Lung (tissue), 13 donors: Measurements from ENCODE around the gene COPA. TPM values are rescaled to one million over a fixed set of nuclear protein-coding genes. Genes with fewer than 3 reads are reported as not detected.

Experiments used
- ATAC-seq: fragments of 200-7000 bp; cut with Tn5 transposase; one replicate; pipeline ENCODE4 v1.9.1; 2020; ENCODE audit warnings: moderate number of reproducible peaks; ENCODE audit not compliant: insufficient read depth, low FRiP score
- DNase-seq, 3 donors: peaks; one replicate each; pipeline ENCODE4 v3.0.0-alpha.2; 2013 to 2017
- H3K27ac ChIP-seq, 2 donors: one replicate each; pipeline ENCODE4 v1.5.1; 2013; ENCODE audit warnings: mild to moderate bottlenecking in 2 of 2, moderate library complexity in 2 of 2, control low read depth in 1 of 2, inconsistent platforms in 1 of 2, low read depth in 1 of 2, low read length in 1 of 2
- H3K27me3 ChIP-seq, 3 donors: one replicate each; pipeline ENCODE4 v1.5.1; 2013; ENCODE audit warnings: low read length in 2 of 3; ENCODE audit not compliant: control insufficient read depth in 3 of 3, insufficient read depth in 3 of 3
- H3K36me3 ChIP-seq, 4 donors: one replicate each; pipeline ENCODE4 v1.5.1; 2013; ENCODE audit warnings: low read length in 4 of 4, mild to moderate bottlenecking in 1 of 4, moderate library complexity in 1 of 4; ENCODE audit not compliant: control insufficient read depth in 4 of 4, insufficient read depth in 4 of 4
- H3K4me1 ChIP-seq, 5 donors: one replicate each; pipeline ENCODE4 v1.5.1; 2013; ENCODE audit warnings: low read length in 5 of 5, mild to moderate bottlenecking in 2 of 5, moderate library complexity in 1 of 5; ENCODE audit not compliant: control insufficient read depth in 5 of 5, insufficient read depth in 5 of 5
- H3K4me3 ChIP-seq: one replicate; pipeline ENCODE4 v1.5.1; 2013; ENCODE audit warnings: mild to moderate bottlenecking, control low read depth, moderate library complexity
- H3K9ac ChIP-seq, 2 donors: one replicate each; pipeline ENCODE4 v1.5.1; 2013; ENCODE audit warnings: low read length in 2 of 2, control low read depth in 1 of 2; ENCODE audit not compliant: insufficient read depth in 1 of 2
- H3K9me3 ChIP-seq, 4 donors: one replicate each; pipeline ENCODE4 v1.5.1; 2013; ENCODE audit warnings: low read length in 3 of 4, mild to moderate bottlenecking in 1 of 4, moderate library complexity in 1 of 4; ENCODE audit not compliant: control insufficient read depth in 4 of 4, insufficient read depth in 3 of 4
- WGBS, 2 donors: extraction: QIAGEN DNeasy Blood & Tissue Kit; methylation state at CpG; one replicate each; pipeline ENCODE4 v1.1.7; 2013; 5-methylcytosine and 5-hydroxymethylcytosine counted together
- polyA plus RNA-seq, 2 donors: library from polyadenylated mRNA; stranded (reverse); fragments of 200-250 nt; gene quantifications; one replicate each; pipeline ENCODE4 v1.2.1, GENCODE V29; 2013
- small RNA-seq: library from RNA; depleted of rRNA; stranded (forward); fragments of <200 nt; gene quantifications from one replicate; pipeline ENCODE3, GENCODE V24; 2014; ENCODE audit warnings: low replicate concordance
- total RNA-seq, 2 donors: library from RNA; depleted of rRNA in 1 of 2; stranded (reverse); fragments of >200 nt in 1 of 2; gene quantifications; one replicate each; pipeline ENCODE4 v1.2.1, GENCODE V29; 2014 to 2021
- TF ChIP-seq, protein P1 (sequence below): IDR thresholded peaks from 2 replicates; pipeline ENCODE4 v1.5.1; 2012; ENCODE audit warnings: mild to moderate bottlenecking; ENCODE audit errors: control extremely low read depth, extremely low read depth
- donor health status: control.
- donor health status: control.
- donor health status: Bipolar disorder and iron deficiency.
- donor health status: healthy.
- donor health status: DM: yes; HTN: yes; CAD: no.

The COPA gene
- total and polyA plus RNA-seq, 4 donors, result 64.6 to 159 (median 125) TPM

DNA sequence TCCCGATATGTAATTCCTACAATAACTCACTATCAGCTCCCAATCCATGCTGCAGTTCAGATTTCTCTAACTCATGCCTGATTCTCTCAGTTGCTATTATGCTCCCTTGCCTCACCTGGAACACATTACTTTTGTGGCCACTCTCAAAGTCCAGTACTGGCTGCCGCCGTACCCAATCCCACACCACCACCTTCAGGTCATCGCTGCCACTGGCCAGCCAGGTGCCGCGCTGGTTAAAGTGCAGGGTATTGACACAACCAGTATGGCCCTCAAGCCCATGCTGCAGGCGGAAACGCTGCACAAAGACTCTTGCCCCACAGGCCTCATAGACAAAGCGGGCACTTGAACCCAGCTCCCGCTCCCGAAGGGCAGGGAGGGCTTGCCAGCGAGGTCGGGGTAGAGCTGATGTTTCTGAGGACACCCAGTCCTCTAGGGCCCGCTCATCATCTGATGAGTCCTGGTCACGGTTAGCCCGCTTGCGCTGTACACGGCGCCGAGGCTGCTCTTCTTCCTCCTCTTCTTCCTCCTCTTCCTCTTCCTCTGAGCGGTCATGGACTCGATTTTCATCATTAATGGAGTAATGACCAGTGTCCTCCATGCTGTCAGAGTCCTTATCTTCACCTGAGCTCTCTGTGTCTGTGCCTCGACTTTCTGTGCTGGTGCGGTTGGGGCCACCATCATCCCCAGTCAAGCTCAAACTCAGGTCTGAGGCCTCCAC lies 103.3 kb downstream of the COPA start:
- Histone ChIP-seq H3K27ac (no peak overlapping the region), H3K36me3 (peaks cover 21 to 39% (median 32%) of the 10 kb centered on the region in 4 donors), H3K4me1 (peaks cover 0 to 28% (median 0%) of the 10 kb centered on the region in 5 donors), H3K27me3 (no peaks in the 10 kb centered on the region), H3K4me3 (no peak overlapping the region), H3K9ac (no peak overlapping the region), H3K9me3 (no peaks in the 10 kb centered on the region)
- DNase-seq, result no peak
- no peak for ATAC-seq
- 96 to 98% methylated on average over 24 of the region's 24 CpGs for WGBS, 2 donors
- TF ChIP-seq, protein P1, sequence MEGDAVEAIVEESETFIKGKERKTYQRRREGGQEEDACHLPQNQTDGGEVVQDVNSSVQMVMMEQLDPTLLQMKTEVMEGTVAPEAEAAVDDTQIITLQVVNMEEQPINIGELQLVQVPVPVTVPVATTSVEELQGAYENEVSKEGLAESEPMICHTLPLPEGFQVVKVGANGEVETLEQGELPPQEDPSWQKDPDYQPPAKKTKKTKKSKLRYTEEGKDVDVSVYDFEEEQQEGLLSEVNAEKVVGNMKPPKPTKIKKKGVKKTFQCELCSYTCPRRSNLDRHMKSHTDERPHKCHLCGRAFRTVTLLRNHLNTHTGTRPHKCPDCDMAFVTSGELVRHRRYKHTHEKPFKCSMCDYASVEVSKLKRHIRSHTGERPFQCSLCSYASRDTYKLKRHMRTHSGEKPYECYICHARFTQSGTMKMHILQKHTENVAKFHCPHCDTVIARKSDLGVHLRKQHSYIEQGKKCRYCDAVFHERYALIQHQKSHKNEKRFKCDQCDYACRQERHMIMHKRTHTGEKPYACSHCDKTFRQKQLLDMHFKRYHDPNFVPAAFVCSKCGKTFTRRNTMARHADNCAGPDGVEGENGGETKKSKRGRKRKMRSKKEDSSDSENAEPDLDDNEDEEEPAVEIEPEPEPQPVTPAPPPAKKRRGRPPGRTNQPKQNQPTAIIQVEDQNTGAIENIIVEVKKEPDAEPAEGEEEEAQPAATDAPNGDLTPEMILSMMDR, result no peak

Small RNAs within 50 kb of the gene (small RNA-seq; reads per million reads assigned to genes)
- gene RF00019, result not detected
- gene RNU4-42P, result 0.06 reads per million

Other genes starting within 250 kb of the COPA start
- gene IGSF8, start 244.6 kb downstream of the COPA start, total RNA-seq, result 10 to 100 TPM; 23.5 to 39.5 TPM
- gene IGSF8, start 244.6 kb downstream of the COPA start, polyA plus RNA-seq, result 10 to 100 TPM; 25.8 to 27.7 TPM
- 1 to 10 TPM; 4.8 to 7.9 TPM for gene ATP1A2, start 227.5 kb downstream of the COPA start, total RNA-seq
- gene ATP1A2, start 227.5 kb downstream of the COPA start, polyA plus RNA-seq, result 1 to 10 TPM; 1.1 to 1.5 TPM
- under 1 TPM in 1 of 2 donors, not detected in 1; 0.06 TPM for gene ATP1A4, start 191.6 kb downstream of the COPA start, total RNA-seq
- under 1 TPM; 0.08 to 0.09 TPM for gene ATP1A4, start 191.6 kb downstream of the COPA start, polyA plus RNA-seq
- gene CASQ1, start 152.7 kb downstream of the COPA start, total RNA-seq, result under 1 TPM; 0.25 to 0.37 TPM
- gene CASQ1, start 152.7 kb downstream of the COPA start, polyA plus RNA-seq, result under 1 TPM; 0.08 to 0.26 TPM
- 100 to 1,000 TPM in 1 of 2 donors, 10 to 100 TPM in 1; 76.0 to 133 TPM for gene PEA15, start 137.9 kb downstream of the COPA start, total RNA-seq
- gene PEA15, start 137.9 kb downstream of the COPA start, polyA plus RNA-seq, result 100 to 1,000 TPM; 139 to 261 TPM
- gene DCAF8, start 80.7 kb downstream of the COPA start, total RNA-seq, result 100 to 1,000 TPM; 104 to 207 TPM
- gene DCAF8, start 80.7 kb downstream of the COPA start, polyA plus RNA-seq, result 10 to 100 TPM; 64.0 to 72.4 TPM
- gene PEX19, start 58.1 kb downstream of the COPA start, total RNA-seq, result 10 to 100 TPM; 55.9 to 60.7 TPM
- 10 to 100 TPM; 13.1 to 33.0 TPM for gene PEX19, start 58.1 kb downstream of the COPA start, polyA plus RNA-seq
- gene NCSTN, start 133 bp upstream of the COPA start, total RNA-seq, result 10 to 100 TPM; 72.2 to 85.9 TPM
- gene NCSTN, start 133 bp upstream of the COPA start, polyA plus RNA-seq, result 10 to 100 TPM; 46.5 to 83.4 TPM
- under 1 TPM; 0.09 to 0.18 TPM for gene NHLH1, start 23.8 kb upstream of the COPA start, total RNA-seq
- under 1 TPM; 0.12 to 0.21 TPM for gene NHLH1, start 23.8 kb upstream of the COPA start, polyA plus RNA-seq
- 10 to 100 TPM in 1 of 2 donors, 1 to 10 TPM in 1; 2.7 to 13.9 TPM for gene VANGL2, start 57.3 kb upstream of the COPA start, total RNA-seq
- 1 to 10 TPM; 1.3 to 1.7 TPM for gene VANGL2, start 57.3 kb upstream of the COPA start, polyA plus RNA-seq
- 1 to 10 TPM; 1.9 to 2.4 TPM for gene SLAMF6, start 180.0 kb upstream of the COPA start, total RNA-seq
- 1 to 10 TPM in 1 of 2 donors, under 1 TPM in 1; 0.73 to 2.4 TPM for gene SLAMF6, start 180.0 kb upstream of the COPA start, polyA plus RNA-seq
- 10 to 100 TPM; 10.8 to 18.8 TPM for gene CD84, start 236.2 kb upstream of the COPA start, total RNA-seq
- 10 to 100 TPM in 1 of 2 donors, 1 to 10 TPM in 1; 1.9 to 10.7 TPM for gene CD84, start 236.2 kb upstream of the COPA start, polyA plus RNA-seq